ENCODE results near the gene BMI1. TPM values are rescaled to one million over a fixed set of nuclear protein-coding genes. Genes with fewer than 3 reads are reported as not detected.

The BMI1 gene
- total RNA-seq, 1 experiment from 2014 or later = 3.4 TPM

GRCh38 chr10:22345301-22346095, 24.6 kb downstream of the BMI1 start, which contains the start of gene SPAG6 (continued):
- peak; percentile 76; the same call in 1 of the 2 replicates for TF ChIP-seq ARID4B (CRISPR knock-in tag; IDR thresholded peaks at IDR 0.05; ENCODE audit: borderline replicate concordance)
- peak; percentile 62; the same call in 1 of the 2 replicates for TF ChIP-seq NFE2L1 (CRISPR knock-in tag; IDR thresholded peaks at IDR 0.05)
- TF ChIP-seq PRRX2 (CRISPR knock-in tag; IDR thresholded peaks at IDR 0.05) = no peak
- 0 out of 2 replicates have a peak, but pooled peaks have one; percentile 28 for TF ChIP-seq SMAD3 (CRISPR knock-in tag; IDR thresholded peaks at IDR 0.05; ENCODE audit: borderline replicate concordance)
- peak; percentile 81; the same call in 1 of the 2 replicates for TF ChIP-seq E2F4 (CRISPR knock-in tag; IDR thresholded peaks at IDR 0.05; ENCODE audit: borderline replicate concordance, low read depth)
- TF ChIP-seq SP1 (CRISPR knock-in tag; conservative IDR thresholded peaks at IDR 0.05) = peak; percentile 55
- TF ChIP-seq FOXJ3 (CRISPR knock-in tag; IDR thresholded peaks at IDR 0.05; ENCODE audit: borderline replicate concordance) = no peak
- peak; percentile 88 for TF ChIP-seq E2F1 (CRISPR knock-in tag; IDR thresholded peaks at IDR 0.05)
- peak; percentile 63; the same call in 1 of the 2 replicates for TF ChIP-seq ZBTB43 (CRISPR knock-in tag; IDR thresholded peaks at IDR 0.05)
- TF ChIP-seq FOXP1 (CRISPR knock-in tag; IDR thresholded peaks at IDR 0.05; ENCODE audit: borderline replicate concordance) = peak; percentile 96
- no peak for TF ChIP-seq NFYB (CRISPR knock-in tag; conservative IDR thresholded peaks at IDR 0.05; ENCODE audit: low read depth)
- peak; percentile 76; the same call in 1 of the 2 replicates for TF ChIP-seq ETV6 (CRISPR knock-in tag; IDR thresholded peaks at IDR 0.05)
- TF ChIP-seq HMGXB4 (CRISPR knock-in tag; IDR thresholded peaks at IDR 0.05) = peak; percentile 74; the same call in 1 of the 2 replicates
- no peak for TF ChIP-seq PREB (CRISPR knock-in tag; IDR thresholded peaks at IDR 0.05; ENCODE audit: borderline replicate concordance)
- TF ChIP-seq NR3C1 (CRISPR knock-in tag; conservative IDR thresholded peaks at IDR 0.05; ENCODE audit: low read depth) = no peak
- TF ChIP-seq RELA (CRISPR knock-in tag; IDR thresholded peaks at IDR 0.05; ENCODE audit: borderline replicate concordance) = peak; percentile 81; the same call in 1 of the 2 replicates
